ENCODE measurements around the gene APPL2. TPM values are rescaled to one million over a fixed set of nuclear protein-coding genes. Genes with fewer than 3 reads are reported as not detected.
"Not testable (repeated sequence)": the region's sequence is repeated elsewhere in the genome, so short reads cannot be mapped to it uniquely, and the experiment has no call there.

The APPL2 gene
- total RNA-seq, 2 donors from 2014 or later, result 13.1 to 30.3 TPM

DNA sequence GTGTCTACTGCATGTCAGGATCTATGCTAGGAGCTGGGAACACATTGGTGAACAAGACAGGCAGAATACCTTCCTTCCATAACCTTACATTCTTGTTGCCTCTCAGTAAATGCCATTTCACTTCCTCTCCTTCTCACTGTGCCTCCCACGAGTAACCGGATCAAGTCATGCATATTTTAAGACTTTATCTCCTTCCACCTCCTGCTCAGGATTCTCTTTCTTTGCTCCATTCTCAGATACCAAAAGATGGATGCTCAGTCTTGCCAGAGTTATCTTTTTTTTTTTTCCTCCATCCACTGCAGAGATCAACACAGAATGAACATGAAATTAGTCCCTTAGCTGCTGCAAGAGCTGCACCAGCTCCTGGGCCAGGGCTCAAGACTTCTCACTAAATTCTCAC is 20.0 kb upstream of the APPL2 start:
- DNase-seq (ENCODE audit: low spot score), result no peak
- H3K27me3 ChIP-seq, result no peaks in the 10 kb centered on the region
- no peaks in the 10 kb centered on the region for H3K36me3 ChIP-seq
- H3K4me3 ChIP-seq, result no peak overlapping the region
- TF ChIP-seq, protein P1, sequence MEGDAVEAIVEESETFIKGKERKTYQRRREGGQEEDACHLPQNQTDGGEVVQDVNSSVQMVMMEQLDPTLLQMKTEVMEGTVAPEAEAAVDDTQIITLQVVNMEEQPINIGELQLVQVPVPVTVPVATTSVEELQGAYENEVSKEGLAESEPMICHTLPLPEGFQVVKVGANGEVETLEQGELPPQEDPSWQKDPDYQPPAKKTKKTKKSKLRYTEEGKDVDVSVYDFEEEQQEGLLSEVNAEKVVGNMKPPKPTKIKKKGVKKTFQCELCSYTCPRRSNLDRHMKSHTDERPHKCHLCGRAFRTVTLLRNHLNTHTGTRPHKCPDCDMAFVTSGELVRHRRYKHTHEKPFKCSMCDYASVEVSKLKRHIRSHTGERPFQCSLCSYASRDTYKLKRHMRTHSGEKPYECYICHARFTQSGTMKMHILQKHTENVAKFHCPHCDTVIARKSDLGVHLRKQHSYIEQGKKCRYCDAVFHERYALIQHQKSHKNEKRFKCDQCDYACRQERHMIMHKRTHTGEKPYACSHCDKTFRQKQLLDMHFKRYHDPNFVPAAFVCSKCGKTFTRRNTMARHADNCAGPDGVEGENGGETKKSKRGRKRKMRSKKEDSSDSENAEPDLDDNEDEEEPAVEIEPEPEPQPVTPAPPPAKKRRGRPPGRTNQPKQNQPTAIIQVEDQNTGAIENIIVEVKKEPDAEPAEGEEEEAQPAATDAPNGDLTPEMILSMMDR (IDR thresholded peaks at IDR 0.05), result no peak
- H3K27ac ChIP-seq, result no peak overlapping the region
- H3K9me3 ChIP-seq, result no peaks in the 10 kb centered on the region
- no peaks in the 10 kb centered on the region for H3K4me1 ChIP-seq

DNA sequence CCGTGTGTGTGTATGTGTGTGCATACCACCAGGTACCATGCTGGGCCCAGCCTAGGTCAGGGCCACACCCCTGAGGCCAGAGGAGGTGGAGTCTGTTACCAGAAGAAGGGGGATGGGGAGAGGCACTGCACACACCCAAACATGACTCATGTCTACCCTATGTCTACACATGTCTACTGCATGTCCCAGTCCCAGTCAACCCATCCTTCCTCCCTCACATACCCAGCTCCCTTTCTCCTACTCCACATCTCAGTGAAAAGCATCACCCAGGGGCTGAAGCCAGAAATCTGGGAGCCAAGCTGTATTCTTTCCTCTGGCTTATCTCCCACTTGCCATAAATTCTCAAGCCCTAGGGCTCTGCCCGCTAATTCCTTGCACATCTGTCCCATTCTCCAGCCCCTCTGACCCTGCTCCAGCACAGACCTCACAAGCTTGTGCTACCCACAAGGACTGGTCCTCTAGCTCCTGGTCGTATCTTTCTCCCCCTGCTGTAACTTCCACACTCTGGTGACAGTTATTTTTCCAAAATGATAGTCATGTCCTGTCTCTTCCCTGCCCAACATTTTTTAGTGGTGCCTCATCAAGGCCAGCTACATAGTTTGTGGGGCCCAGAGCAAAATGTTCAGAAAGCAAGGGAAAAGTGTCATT is 18.0 kb upstream of the APPL2 start:
- Histone ChIP-seq H3K4me1 (no peaks in the 10 kb centered on the region), H3K27ac (no peak overlapping the region), H3K4me3 (no peak overlapping the region), H3K9me3 (no peaks in the 10 kb centered on the region), H3K36me3 (no peaks in the 10 kb centered on the region), H3K27me3 (no peaks in the 10 kb centered on the region)
- DNase-seq (ENCODE audit: low spot score), result no peak
- TF ChIP-seq, protein P1 (IDR thresholded peaks at IDR 0.05), result no peak

DNA sequence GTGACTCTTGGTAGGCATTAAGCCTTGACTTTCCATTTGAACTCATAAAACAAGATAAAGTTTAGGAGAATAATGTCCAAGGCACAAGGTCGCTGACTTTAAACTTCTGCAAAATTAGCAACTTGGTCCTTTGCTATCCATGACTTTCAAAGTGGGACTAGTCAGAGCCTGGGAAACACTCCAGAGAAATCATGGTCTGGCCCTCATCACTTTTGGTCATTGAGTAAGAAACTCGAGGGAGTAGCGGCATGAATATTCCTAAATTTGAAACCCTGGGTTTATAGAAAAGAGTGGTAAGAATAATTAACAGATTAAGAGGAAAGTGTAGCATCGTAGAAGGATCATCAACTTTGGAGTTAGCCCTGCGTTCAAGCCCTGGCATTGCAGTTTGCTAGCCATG is 16.9 kb upstream of the APPL2 start:
- Histone ChIP-seq H3K27me3 (no peaks in the 10 kb centered on the region), H3K4me1 (no peaks in the 10 kb centered on the region), H3K4me3 (no peak overlapping the region), H3K36me3 (no peaks in the 10 kb centered on the region), H3K9me3 (no peaks in the 10 kb centered on the region), H3K27ac (no peak overlapping the region)
- TF ChIP-seq, protein P1 (IDR thresholded peaks at IDR 0.05), result no peak
- DNase-seq (ENCODE audit: low spot score), result no peak

DNA sequence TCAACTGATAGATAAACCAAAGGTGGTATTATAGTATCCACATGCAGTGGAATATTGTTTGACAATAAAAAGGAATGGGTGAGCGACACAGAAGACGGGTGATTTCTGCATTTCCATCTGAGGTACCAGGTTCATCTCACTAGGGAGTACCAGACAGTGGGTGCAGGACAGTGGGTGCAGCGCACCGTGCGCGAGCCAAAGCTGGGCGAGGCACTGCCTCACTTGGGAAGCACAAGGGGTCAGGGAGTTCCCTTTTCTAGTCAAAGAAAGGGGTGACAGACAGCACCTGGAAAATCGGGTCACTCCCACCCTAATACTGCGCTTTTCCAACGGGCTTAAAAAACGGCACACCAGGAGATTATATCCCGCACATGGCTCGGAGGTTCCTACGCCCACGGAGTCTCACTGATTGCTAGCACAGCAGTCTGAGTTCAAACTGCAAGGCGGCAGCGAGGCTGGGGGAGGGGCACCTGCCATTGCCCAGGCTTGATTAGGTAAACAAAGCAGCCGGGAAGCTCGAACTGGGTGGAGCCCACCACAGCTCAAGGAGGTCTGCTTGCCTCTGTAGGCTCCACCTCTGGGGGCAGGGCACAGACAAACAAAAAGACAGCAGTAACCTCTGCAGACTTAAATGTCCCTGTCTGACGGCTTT is 9.9 kb upstream of the APPL2 start:
- DNase-seq (ENCODE audit: low spot score); H3K4me1 ChIP-seq; H3K27ac ChIP-seq; H3K36me3 ChIP-seq; H3K4me3 ChIP-seq; H3K27me3 ChIP-seq; H3K9me3 ChIP-seq: not testable (repeated sequence)

DNA sequence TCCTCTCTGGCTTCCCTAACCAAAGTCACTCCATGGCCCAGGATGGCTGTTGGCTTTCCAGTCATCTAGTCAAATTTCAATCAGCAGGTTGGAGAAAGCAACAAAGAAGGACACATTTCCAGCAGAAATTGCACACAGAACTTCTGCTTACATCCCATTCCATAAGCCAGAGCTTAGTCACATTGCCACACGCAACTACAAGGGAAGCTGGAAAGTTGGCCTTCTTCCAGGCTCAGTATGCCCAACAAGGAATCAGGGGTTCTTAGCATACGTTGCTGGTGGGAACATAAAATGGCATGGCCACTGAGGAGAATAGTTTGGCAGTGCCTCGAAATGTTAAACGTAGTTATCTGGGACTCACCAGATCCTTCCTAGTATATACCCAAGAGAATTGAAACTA is 9.3 kb upstream of the APPL2 start:
- Histone ChIP-seq H3K4me1 (no peaks in the 10 kb centered on the region), H3K9me3 (no peaks in the 10 kb centered on the region), H3K27ac (no peak overlapping the region), H3K4me3 (no peak overlapping the region), H3K36me3 (no peaks in the 10 kb centered on the region), H3K27me3 (no peaks in the 10 kb centered on the region)
- TF ChIP-seq, protein P1 (IDR thresholded peaks at IDR 0.05), result no peak
- DNase-seq (ENCODE audit: low spot score), result no peak

DNA sequence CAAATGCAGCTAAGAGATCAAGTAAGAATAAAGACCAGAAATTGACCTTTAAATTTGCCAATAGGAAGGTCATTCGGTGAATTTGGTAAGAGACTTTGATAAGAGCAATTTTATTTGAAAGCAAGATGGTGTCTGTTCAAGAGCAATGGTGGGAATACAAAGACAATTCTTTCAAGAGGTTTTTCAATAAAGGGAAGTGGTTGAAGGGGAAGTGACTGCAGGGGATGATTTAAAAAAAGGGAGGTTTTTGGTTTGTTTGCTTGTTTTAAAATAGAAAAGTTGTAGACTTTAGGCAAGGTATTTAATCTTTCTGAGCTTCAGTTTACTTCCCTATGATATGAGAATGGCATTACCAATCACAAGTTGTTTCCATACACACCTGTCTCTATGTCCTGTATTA is 4.3 kb upstream of the APPL2 start:
- H3K4me1 ChIP-seq, result no peaks in the 10 kb centered on the region
- no peaks in the 10 kb centered on the region for H3K27me3 ChIP-seq
- no peaks in the 10 kb centered on the region for H3K36me3 ChIP-seq
- TF ChIP-seq, protein P1 (IDR thresholded peaks at IDR 0.05), result no peak
- no peak for DNase-seq (ENCODE audit: low spot score)
- no peak overlapping the region for H3K4me3 ChIP-seq
- no peaks in the 10 kb centered on the region for H3K9me3 ChIP-seq
- H3K27ac ChIP-seq, result no peak overlapping the region
